Stimulated activated CD4-positive, alpha-beta T cell treated with anti-CD3 and anti-CD28 coated beads, TNF-alpha, amount 100 ng/mL, for 1 hour (primary cell): ENCODE data around the gene CBLB.

Experiments used
- DNase-seq, 3 donors: peaks; one replicate each; pipeline ENCODE4 v3.0.0-alpha.2; 2020; ENCODE audit warnings: low read depth in 3 of 3, low spot score in 1 of 3

CBLB gene

DNA sequence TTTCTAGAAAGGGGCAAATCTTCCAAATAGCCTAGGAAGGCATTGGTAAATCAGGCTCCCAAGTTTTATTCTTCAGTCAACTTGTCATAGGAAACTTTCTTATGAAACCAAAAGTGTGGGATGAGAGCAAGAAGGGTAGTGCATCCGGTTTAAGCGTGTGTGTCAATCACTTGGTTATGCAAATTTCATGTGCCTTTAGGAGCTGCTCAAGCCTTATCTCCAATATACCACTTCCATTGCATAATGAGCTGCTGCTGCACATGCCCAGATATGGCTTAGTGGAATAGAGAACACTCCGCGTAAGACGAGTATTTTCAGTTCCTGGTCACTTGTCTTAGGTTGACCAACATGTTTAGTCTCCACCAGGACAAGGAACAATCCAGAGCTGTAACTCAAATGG is 242.1 kb downstream of the CBLB start:
- DNase-seq = no peak

DNA sequence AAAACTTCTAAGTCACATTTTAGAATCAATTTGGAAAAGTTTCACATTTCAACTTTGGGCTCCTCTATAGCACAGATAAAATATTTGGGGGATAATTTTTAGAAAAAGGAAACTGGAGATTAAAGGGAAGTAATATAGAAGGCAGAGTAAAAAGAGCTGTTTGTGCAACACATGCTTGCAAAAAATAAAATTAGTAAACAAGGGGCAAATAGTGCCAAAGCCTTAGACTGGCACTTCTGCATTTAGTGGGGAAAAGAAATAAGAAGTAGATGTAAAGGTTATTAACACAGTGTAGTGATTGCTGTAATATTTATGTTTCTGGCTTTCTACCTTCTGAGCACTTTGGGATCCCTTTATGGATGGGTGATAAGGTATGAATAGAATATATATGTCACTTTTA is 246.6 kb downstream of the CBLB start:
- DNase-seq = no peak

DNA sequence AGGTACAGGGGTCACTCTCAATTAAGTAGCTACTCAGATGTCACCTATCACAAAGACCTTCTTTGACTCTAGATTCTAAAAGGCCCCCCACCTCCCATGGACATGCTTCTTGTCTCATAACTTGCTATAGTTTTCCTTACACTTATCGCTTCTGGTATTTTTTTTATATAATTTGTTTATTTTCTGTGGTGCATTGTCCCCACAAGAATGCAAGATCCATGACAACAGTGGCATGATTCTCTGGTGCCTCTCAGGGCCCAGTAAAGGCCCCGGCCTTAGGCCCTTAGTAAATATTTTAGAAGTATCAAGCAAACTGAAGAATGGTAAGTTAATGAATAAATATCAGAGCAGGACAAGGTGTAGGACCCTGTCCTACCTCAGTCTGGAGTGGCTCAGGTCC is 248.6 kb downstream of the CBLB start:
- DNase-seq = no peak

DNA sequence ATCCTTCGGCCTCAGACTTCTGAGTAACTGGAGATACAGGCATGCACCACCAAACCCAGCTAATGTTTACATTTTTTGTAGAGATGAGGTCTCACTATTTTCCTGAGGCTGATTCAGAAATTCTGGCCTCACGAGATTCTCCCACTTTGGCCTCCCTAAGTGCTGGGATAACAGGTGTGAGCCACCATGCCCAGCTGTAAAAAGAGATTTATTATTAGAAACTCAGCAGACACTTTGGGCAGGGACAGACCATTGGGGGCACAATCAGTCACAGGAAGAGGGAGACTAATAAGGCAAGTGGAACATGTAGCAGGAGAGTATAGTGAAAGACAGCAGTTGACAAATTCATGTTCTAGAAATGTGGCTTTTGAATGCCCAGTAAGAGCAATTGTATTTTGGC is 249.2 kb downstream of the CBLB start:
- no peak for DNase-seq

DNA sequence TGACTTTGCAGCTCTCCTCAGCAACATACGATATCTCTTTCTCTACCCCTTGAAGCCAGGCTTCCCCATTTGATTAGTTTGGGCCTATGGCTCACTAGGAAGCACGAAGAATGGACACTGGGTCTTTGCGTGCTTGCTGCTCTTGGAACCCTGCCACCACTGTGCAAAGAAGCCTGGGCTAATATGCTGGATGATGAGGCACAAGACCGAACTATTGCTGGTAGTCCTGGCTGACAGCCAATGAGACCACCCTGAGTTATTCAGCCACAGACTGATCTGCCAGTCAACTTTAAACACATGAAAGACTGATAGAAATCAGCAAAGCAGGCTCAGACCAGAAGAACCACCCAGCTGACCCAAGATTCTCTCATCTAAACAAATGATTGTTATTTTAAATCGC is 250.3 kb downstream of the CBLB start:
- DNase-seq = no peak

DNA sequence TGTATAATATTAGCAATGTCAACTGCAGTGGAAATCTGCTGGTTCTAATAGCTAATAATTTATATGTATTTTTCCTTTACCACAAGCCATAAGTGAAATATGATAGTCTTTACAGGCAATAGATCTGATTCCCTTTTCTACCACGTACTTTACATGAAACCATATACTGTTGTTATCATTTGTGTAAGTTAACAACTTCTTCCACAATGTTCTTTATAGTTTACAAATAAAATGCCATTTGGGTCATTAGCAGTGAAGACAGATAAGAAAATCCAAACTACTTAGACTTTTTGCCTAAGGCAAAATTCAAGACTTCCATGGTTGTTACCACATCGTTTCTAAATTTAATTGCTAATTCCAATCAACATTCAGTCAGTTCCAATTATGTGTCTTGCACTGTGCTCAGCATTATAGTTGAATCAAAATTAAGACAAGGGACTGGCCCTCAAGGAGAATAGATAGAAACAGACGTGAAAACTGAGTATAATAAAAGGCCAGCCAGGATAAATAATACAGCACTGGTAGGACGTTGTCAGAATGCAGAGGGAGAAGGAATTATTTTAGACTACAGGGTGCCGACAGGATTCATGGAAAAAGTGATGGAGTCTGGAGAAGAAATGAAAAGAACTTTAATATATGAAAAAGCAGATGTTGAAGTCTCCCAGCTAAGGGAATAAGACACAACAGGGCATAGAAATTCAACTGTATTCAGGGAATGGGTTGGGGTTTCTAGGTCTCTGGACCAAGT is 252.3 kb downstream of the CBLB start:
- DNase-seq = no peak

DNA sequence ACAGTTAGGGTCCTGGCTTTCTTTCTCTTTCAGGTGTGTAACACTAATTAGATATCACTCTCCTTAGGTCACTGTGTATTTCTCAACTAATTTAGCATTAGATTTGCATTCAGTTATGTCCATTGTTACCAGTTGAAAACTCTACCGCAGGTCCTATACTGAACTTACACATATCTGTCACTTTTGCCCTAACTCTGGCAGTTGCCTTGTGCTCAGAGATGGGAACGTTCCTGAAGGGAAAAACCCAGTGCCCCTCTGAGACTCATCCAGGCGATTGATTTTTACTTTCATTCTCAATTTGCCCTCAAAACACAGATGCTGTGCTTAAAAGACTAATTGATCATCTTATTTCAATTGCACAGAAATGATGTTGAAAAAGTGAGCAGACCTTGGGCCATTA is 253.0 kb downstream of the CBLB start:
- DNase-seq = no peak

DNA sequence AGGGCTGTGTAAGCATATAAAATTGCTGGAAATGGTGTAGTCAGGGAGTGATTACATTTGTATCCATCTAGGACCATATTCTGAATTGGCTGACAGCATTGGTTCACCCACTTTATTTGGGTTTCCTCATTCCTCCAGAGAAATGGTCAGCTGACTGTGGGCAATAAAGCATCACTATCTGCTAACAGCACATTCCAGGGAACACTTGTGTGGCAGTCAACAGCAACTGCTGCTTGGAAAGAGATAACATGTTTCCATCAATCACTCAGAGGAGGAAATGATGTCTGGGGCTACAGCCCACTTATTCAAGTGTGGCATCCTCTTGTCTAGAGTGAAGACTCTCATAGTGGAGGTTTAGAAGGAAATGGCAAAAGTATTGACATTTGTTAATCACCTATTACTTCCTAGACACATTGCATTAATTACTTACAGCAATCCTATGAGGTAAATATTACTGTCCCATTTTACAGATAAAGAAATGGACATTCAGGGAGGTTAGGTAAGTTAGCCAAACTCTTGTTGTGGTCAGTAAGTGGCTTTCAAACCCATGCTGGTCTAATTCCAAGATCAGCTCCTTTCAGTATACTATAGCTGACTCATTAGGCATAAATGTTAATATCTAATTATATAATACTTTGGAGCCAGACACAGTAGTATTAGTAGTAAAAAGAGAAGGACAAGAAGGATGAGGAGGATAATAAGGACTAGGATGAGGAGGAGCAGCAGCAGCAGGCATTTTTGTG is 254.4 kb downstream of the CBLB start:
- no peak for DNase-seq

DNA sequence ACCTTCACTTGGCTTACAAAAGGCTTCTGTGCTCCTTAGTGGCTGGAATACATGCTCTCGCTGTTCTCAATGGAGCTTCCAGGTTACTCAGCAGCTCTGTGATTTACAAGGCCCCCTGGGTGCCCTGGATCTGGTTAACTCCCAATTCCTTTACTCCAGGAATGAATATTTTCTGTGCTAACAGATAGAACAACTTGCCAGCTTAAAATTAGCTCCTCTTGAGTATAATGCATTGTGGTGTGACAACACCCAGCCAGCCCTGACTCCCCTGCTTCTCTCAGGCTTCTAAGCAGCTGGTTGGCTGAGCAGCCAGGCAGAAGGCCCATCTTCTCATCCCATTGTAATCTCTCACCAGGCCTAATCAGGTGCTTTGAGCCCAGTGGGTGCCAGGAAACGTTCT is 255.7 kb downstream of the CBLB start:
- DNase-seq = no peak

DNA sequence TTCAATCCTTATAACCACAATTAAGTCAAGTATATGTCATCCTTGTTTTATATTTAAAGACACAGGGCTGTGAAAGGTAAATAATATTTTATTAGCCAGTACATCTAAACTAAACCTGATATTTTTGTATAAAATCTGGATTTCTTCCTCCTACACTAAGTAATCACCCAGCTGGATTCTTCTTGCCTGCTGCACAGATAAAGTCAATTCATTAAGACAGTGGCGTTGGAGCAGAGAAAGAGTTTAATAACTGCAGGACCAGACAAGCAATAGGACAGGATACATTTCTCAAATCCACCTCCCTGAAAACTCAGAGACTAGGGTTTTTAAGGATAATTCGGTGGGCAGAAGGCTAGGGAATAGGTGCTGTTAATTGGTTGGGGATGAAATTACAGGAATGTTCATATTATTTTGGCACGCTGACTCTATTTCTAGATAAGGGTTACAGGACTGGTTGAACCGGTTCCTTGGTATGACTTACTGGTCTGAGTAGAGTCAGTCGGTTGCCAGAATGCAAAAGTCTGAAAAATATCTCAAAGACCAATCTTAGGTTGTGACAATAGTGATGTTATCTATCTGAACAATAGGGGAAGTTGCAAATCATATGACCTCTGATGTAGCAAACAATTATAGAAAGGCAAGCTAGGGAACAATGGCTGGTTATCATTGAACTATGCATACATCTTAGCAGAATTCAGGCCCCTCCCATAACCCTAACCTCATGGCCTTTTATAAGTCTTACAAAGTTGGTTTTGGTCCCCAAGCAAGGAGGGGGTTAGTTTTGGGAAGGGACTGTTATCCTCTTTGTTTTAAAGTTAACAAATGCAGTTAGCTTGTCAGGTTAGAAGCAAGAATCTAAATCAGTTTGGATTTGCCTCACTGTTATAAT is 257.3 kb downstream of the CBLB start:
- no peak for DNase-seq

DNA sequence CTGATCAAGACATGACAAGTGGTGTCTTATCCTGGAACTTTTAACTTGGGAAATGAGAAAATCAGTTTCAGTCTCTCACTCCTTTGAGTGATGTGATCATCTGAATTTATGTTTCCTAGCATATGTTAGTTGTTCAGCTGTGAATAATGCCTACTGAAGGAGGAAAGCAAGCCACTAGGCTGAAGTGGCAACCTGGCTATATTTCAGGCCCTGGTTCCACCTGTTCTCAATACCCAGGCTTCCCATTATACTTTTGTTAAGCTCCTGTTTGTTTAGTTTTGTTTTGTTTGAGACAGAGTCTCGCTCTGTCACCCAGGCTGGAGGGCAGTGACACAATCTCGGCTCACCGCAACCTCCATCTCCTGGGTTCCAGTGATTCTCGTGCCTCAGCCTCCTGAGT is 258.3 kb downstream of the CBLB start:
- no peak for DNase-seq

DNA sequence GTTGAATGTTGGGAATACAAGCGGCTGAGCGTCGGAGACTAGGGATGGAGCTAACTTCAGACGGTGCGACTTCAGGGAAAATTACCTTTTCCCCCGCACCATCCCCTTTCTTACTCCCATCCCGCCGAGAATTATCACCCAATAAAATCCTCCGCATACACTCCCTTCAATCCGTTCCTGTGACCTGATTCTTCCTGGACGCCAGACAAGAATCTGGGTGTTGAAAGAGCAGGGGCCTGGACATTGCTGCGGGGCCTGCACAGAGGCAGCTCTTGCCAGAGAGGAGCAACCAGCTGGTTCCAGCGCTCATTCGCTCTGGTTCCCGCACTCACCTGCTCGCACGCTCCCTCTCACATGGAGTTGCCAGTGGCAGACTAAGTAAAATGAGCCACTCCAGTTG is 260.2 kb downstream of the CBLB start:
- no peak for DNase-seq

DNA sequence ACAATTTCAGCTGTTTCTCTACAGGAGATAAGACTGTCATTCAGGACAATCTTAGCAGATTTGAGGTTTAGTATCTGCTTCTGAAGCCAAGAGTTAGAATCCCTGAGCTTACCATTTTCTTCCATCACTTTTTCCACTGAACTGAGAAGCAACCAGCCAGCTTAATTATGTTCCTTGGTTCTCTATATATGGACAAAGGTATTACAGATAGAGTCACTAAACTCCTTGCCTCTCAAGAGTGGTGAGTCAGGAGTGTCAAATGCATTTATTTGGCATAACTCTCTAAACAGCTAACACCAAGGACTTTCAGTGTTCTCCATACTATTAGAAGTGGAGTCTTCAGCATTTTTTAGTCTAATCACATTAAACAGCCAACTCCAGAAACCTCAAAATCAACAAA is 262.8 kb downstream of the CBLB start:
- DNase-seq = no peak
